Activated naive CD8-positive, alpha-beta T cell treated with anti-CD3 and anti-CD28 coated beads for 36 hours (primary cell): ENCODE data around the gene ACACB. TPM values are rescaled to one million over a fixed set of nuclear protein-coding genes. Genes with fewer than 3 reads are reported as not detected.

Source experiments
- DNase-seq: peaks from one replicate; pipeline ENCODE4 v3.0.0; 2021
- H3K27ac Mint-ChIP-seq: one replicate; pipeline ENCODE4 v1.8.0; 2022; ENCODE audit warnings: mild to moderate bottlenecking, moderate library complexity, mixed read lengths
- H3K27me3 Mint-ChIP-seq: one replicate; pipeline ENCODE4 v1.8.0; 2022; ENCODE audit warnings: mild to moderate bottlenecking, mixed read lengths
- H3K36me3 Mint-ChIP-seq: one replicate; pipeline ENCODE4 v1.8.0; 2021; ENCODE audit warnings: mild to moderate bottlenecking, mixed read lengths
- H3K4me1 Mint-ChIP-seq: one replicate; pipeline ENCODE4 v1.8.0; 2021; ENCODE audit warnings: mixed read lengths
- H3K4me3 Mint-ChIP-seq: one replicate; pipeline ENCODE4 v1.8.0; 2022; ENCODE audit warnings: mild to moderate bottlenecking, moderate library complexity, mixed read lengths
- H3K9me3 Mint-ChIP-seq: one replicate; pipeline ENCODE4 v1.8.0; 2022; ENCODE audit warnings: mixed read lengths
- total RNA-seq, 2 experiments: library from RNA; stranded (reverse); gene quantifications; one replicate each; pipeline ENCODE4 v1.2.3, GENCODE V29; 2021

ACACB gene
- total RNA-seq, 2 experiments from 2014 or later: 7.8 to 8.8 TPM

DNA sequence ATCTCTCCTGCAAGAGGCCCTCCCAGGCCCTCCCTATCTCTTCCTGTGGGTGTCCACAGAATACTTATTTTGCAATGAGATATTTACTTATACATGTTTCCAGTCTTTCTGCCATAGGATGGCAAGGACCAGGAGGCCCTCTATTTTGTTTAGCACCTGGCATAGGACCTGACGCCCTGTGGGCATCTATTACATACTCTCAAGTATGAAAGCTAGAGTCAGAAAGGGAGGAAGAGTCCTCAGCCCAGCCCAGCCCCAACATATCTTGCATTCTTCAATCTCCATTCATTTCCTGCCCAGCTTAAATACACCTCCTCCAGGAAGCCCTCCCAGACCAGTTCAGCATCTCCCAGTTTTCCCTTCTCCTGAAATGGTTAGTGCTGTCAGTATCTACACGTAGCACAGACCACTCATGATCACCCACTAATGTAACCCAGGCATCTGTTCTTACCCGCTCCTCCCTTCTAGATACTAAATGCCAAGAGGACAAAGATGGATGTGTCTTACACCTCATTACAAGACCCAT, 185.3 kb downstream of the ACACB start:
- no peak overlapping the region for H3K4me3 Mint-ChIP-seq
- peaks cover 43% of the 10 kb centered on the region for H3K27me3 Mint-ChIP-seq
- H3K36me3 Mint-ChIP-seq: no peaks in the 10 kb centered on the region
- no peaks in the 10 kb centered on the region for H3K4me1 Mint-ChIP-seq
- no peak for DNase-seq
- H3K9me3 Mint-ChIP-seq: no peaks in the 10 kb centered on the region
- H3K27ac Mint-ChIP-seq: no peak overlapping the region

DNA sequence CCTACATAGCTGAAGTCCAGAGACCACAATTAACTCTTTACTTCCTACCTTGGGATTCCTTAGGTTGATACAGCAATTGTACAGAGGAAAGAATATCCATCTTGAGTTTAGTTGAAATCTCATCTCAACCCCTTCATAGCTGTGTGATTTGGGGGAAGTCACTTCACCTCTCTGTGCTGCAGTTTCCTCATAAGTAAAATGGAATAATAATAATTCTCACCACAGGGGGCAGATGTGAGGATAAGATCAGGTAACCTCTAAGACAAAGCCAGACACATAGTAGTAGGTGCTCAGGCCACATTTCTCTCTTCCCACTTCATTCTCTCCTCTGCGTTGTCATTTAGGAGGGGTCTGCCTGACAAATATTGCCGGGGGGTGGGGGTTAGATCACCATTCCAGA, 186.0 kb downstream of the ACACB start:
- Mint-ChIP-seq H3K4me1 (no peaks in the 10 kb centered on the region), H3K9me3 (no peaks in the 10 kb centered on the region), H3K4me3 (no peak overlapping the region), H3K27me3 (peaks cover 48% of the 10 kb centered on the region), H3K36me3 (no peaks in the 10 kb centered on the region), H3K27ac (no peak overlapping the region)
- DNase-seq: no peak

DNA sequence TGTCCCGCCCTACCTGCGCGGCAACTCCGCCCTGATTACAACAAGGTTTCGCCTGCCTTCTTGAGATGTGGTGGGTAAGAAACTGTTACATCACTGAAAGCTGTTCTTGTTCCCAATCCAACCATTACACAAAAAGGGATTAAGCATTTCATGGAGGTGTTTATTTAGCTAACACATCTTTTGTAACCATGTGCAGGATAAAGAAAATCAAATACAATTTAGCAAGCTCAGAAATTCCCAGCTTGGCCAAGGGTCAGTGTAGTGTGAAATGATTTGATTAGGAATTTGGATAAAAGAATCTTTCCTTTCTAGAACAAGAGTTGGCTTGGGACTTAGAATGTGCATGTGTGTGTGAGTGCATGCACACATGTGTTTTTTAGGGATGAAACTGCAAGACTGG, 186.4 kb downstream of the ACACB start:
- no peaks in the 10 kb centered on the region for H3K36me3 Mint-ChIP-seq
- no peak for DNase-seq

GRCh38 chr12:109304485-109304884, 188.1 kb downstream of the ACACB start:
- H3K27ac Mint-ChIP-seq: no peak overlapping the region
- H3K4me3 Mint-ChIP-seq: no peak overlapping the region
- peaks cover 2% of the 10 kb centered on the region for H3K4me1 Mint-ChIP-seq
- H3K9me3 Mint-ChIP-seq: no peaks in the 10 kb centered on the region
- no peaks in the 10 kb centered on the region for H3K36me3 Mint-ChIP-seq
- peaks cover 68% of the 10 kb centered on the region for H3K27me3 Mint-ChIP-seq
- no peak for DNase-seq

More for the DNA sequence above, 186.4 kb downstream of the ACACB start:
- H3K27ac Mint-ChIP-seq: no peak overlapping the region
- H3K4me1 Mint-ChIP-seq: no peaks in the 10 kb centered on the region
- peaks cover 52% of the 10 kb centered on the region for H3K27me3 Mint-ChIP-seq
- H3K9me3 Mint-ChIP-seq: no peaks in the 10 kb centered on the region
- no peak overlapping the region for H3K4me3 Mint-ChIP-seq

DNA sequence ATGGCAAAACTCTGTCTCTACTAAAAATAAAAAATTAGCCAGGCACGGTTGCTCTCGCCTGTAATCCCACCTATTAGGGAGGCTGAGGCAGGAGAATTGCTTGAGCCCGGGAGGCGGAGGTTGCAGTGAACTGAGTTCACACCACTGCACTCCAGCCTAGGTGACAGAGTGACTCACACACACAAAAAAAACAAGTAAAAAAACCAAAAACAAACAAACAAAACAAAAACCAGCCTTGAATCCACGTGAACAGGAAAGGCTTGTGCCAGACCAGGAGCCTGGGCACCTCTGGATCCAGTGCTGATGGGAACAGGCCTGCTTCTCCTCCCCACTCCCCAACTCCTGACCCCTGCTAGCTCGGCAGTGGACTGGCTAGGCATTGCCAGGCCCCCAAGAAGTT, 189.2 kb downstream of the ACACB start:
- Mint-ChIP-seq H3K4me1 (peaks cover 6% of the 10 kb centered on the region), H3K9me3 (no peaks in the 10 kb centered on the region), H3K4me3 (no peak overlapping the region), H3K27me3 (peaks cover 74% of the 10 kb centered on the region), H3K36me3 (no peaks in the 10 kb centered on the region), H3K27ac (no peak overlapping the region)
- DNase-seq: no peak

DNA sequence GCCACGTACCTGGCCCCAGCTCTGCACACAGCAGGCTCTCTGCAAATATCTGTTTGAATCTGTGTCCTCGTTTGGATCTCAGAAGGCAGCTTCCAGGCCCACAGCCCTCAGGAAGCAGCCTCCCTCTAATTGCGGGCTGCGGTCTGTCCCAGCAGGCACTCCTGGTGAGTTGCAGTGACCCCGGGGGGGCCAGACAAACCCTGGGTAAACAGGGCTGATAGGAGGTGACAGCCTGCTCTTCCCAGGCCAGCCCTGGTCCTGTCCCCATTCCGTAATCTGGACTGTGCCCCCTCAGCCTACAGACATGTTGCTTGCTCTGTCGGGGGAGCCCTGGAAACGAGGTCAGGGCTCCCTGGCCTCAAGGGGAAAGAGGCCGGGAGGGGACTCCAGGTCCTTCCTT, 190.7 kb downstream of the ACACB start:
- Mint-ChIP-seq H3K4me1 (peaks cover 12% of the 10 kb centered on the region), H3K27ac (no peak overlapping the region), H3K4me3 (no peak overlapping the region), H3K36me3 (no peaks in the 10 kb centered on the region), H3K27me3 (peaks cover 83% of the 10 kb centered on the region), H3K9me3 (no peaks in the 10 kb centered on the region)
- no peak for DNase-seq

- H3K36me3 Mint-ChIP-seq: no peaks in the 10 kb centered on the region
- no peaks in the 10 kb centered on the region for H3K9me3 Mint-ChIP-seq
- peak; percentile 3 for DNase-seq
- H3K27me3 Mint-ChIP-seq: peaks cover 79% of the 10 kb centered on the region
- no peak within 1 kb of the TSS for H3K27ac Mint-ChIP-seq
- H3K4me3 Mint-ChIP-seq: peak within 1 kb of the TSS; percentile 84
- peaks cover 12% of the 10 kb centered on the region for H3K4me1 Mint-ChIP-seq
Observed at GRCh38 chr12:109308534-109309380, 192.4 kb downstream of the ACACB start, which contains the start of gene FOXN4. Gene FOXN4, minus strand, starts transcription at chr12:109309284. Its CDS starts 963 bp downstream, at chr12:109308321.

- no peaks in the 10 kb centered on the region for H3K9me3 Mint-ChIP-seq
- peak overlapping the region; percentile 84 for H3K4me3 Mint-ChIP-seq
- H3K27me3 Mint-ChIP-seq: peaks cover 79% of the 10 kb centered on the region
- no peaks in the 10 kb centered on the region for H3K36me3 Mint-ChIP-seq
- H3K27ac Mint-ChIP-seq: no peak overlapping the region
- H3K4me1 Mint-ChIP-seq: peaks cover 12% of the 10 kb centered on the region
- peak; percentile 18 for DNase-seq
Observed at GRCh38 chr12:109309381-109310246, 193.2 kb downstream of the ACACB start.

GRCh38 chr12:109310247-109311125, 194.1 kb downstream of the ACACB start:
- peak; percentile 15 for DNase-seq
- Mint-ChIP-seq H3K9me3 (no peaks in the 10 kb centered on the region), H3K4me1 (peaks cover 12% of the 10 kb centered on the region), H3K36me3 (no peaks in the 10 kb centered on the region), H3K27me3 (peaks cover 81% of the 10 kb centered on the region), H3K27ac (no peak overlapping the region), H3K4me3 (peak overlapping the region; percentile 53)

Other genes starting within 250 kb of the ACACB start
- not detected for gene DAO, start 236.5 kb upstream of the ACACB start, total RNA-seq
- gene SVOP, start 95.5 kb upstream of the ACACB start, total RNA-seq: not detected
- gene USP30, start 64.0 kb upstream of the ACACB start, total RNA-seq: 1 to 10 TPM; 5.5 to 9.3 TPM
- gene ALKBH2, start 23.1 kb upstream of the ACACB start, total RNA-seq: 10 to 100 TPM; 43.8 to 46.3 TPM
- gene UNG, start 19.0 kb upstream of the ACACB start, total RNA-seq: 10 to 100 TPM; 90.2 to 99.1 TPM
- gene FOXN4, start 192.7 kb downstream of the ACACB start, total RNA-seq: not detected
- gene MYO1H, start 231.3 kb downstream of the ACACB start, total RNA-seq: not detected